Large intestine (tissue), 3 donors: ENCODE measurements around the gene MN1. TPM values are rescaled to one million over a fixed set of nuclear protein-coding genes. Genes with fewer than 3 reads are reported as not detected.

ENCODE experiments used
- DNase-seq, 2 donors: peaks; one replicate each; pipeline versions ENCODE4 v3.0.0 to v3.0.0-alpha.2; 2013
- H3K27ac ChIP-seq: one replicate; pipeline ENCODE4 v1.5.1; 2013; ENCODE audit warnings: low read length
- H3K27me3 ChIP-seq: 2 replicates; pipeline ENCODE4 v1.6.1; 2013; ENCODE audit warnings: low read length; ENCODE audit not compliant: control insufficient read depth, insufficient read depth
- H3K36me3 ChIP-seq: 2 replicates; pipeline ENCODE4 v1.6.1; 2013; ENCODE audit warnings: low read length; ENCODE audit not compliant: control insufficient read depth, insufficient read depth
- H3K4me1 ChIP-seq: one replicate; pipeline ENCODE4 v1.6.1; 2013; ENCODE audit warnings: low read length; ENCODE audit not compliant: control insufficient read depth, insufficient read depth
- H3K4me3 ChIP-seq: one replicate; pipeline ENCODE4 v1.5.1; 2013; ENCODE audit warnings: low read length
- H3K9me3 ChIP-seq: one replicate; pipeline ENCODE4 v1.6.1; 2013; ENCODE audit warnings: mild to moderate bottlenecking, low read depth, low read length, moderate library complexity; ENCODE audit not compliant: control insufficient read depth
- WGBS: methylation state at CpG from one replicate; pipeline ENCODE4 v1.1.5; 2013; ENCODE audit warnings: low lambda C conversion rate; ENCODE audit not compliant: insufficient coverage; 5-methylcytosine and 5-hydroxymethylcytosine counted together
- polyA plus RNA-seq: library from polyadenylated mRNA; unstranded; fragments of 120-200 nt; gene quantifications from one replicate; pipeline ENCODE4 v1.2.1, GENCODE V29; 2013

The MN1 gene
- polyA plus RNA-seq, 1 donor: 5.8 TPM

- Histone ChIP-seq H3K36me3 (no peaks in the 10 kb centered on the region), H3K4me3 (no peak overlapping the region), H3K27ac (no peak overlapping the region), H3K9me3 (no peaks in the 10 kb centered on the region), H3K27me3 (peaks cover 4% of the 10 kb centered on the region), H3K4me1 (peaks cover 8% of the 10 kb centered on the region)
- 17% methylated on average over 1 of the region's 17 CpGs for WGBS
- DNase-seq: no peak
Measured at GRCh38 chr22:27809700-27810608, 8.4 kb upstream of the MN1 start.

- DNase-seq: peak in 1 of 2 donors; percentile 56
Measured at GRCh38 chr22:27809226-27809603, 7.7 kb upstream of the MN1 start.

GRCh38 chr22:27808451-27809225 is 7.1 kb upstream of the MN1 start:
- H3K4me3 ChIP-seq: no peak overlapping the region
- no CpG with 5 or more reads among the region's 18 CpGs for WGBS
- no peak for DNase-seq
- no peak overlapping the region for H3K27ac ChIP-seq
- peaks cover 4% of the 10 kb centered on the region for H3K9me3 ChIP-seq
- peaks cover 20% of the 10 kb centered on the region for H3K4me1 ChIP-seq
- peaks cover 4% of the 10 kb centered on the region for H3K27me3 ChIP-seq
- no peaks in the 10 kb centered on the region for H3K36me3 ChIP-seq

More at GRCh38 chr22:27809226-27809603, 7.7 kb upstream of the MN1 start:
- H3K27ac ChIP-seq: no peak overlapping the region
- H3K9me3 ChIP-seq: peaks cover 4% of the 10 kb centered on the region
- H3K27me3 ChIP-seq: peaks cover 4% of the 10 kb centered on the region
- no peak overlapping the region for H3K4me3 ChIP-seq
- no CpG with 5 or more reads among the region's 5 CpGs for WGBS
- H3K4me1 ChIP-seq: peaks cover 14% of the 10 kb centered on the region
- H3K36me3 ChIP-seq: no peaks in the 10 kb centered on the region

- no peak for DNase-seq
- H3K9me3 ChIP-seq: peaks cover 4% of the 10 kb centered on the region
- peaks cover 11% of the 10 kb centered on the region for H3K27me3 ChIP-seq
- WGBS: no CpG with 5 or more reads among the region's 7 CpGs
- H3K36me3 ChIP-seq: no peaks in the 10 kb centered on the region
- no peak overlapping the region for H3K27ac ChIP-seq
- H3K4me3 ChIP-seq: no peak overlapping the region
- peaks cover 32% of the 10 kb centered on the region for H3K4me1 ChIP-seq
Measured at GRCh38 chr22:27805841-27806240, 4.3 kb upstream of the MN1 start.

GRCh38 chr22:27804470-27805297 is 3.1 kb upstream of the MN1 start:
- Histone ChIP-seq H3K4me1 (peaks cover 35% of the 10 kb centered on the region), H3K27ac (peak overlapping the region; percentile 68), H3K27me3 (peaks cover 20% of the 10 kb centered on the region), H3K4me3 (no peak overlapping the region), H3K36me3 (no peaks in the 10 kb centered on the region), H3K9me3 (peaks cover 12% of the 10 kb centered on the region)
- peak; percentile 68 to 83 for DNase-seq
- no CpG with 5 or more reads among the region's 31 CpGs for WGBS

- H3K4me1 ChIP-seq: peaks cover 39% of the 10 kb centered on the region
- WGBS: no CpG with 5 or more reads among the region's 11 CpGs
- H3K27ac ChIP-seq: peak overlapping the region; percentile 68
- H3K9me3 ChIP-seq: peaks cover 14% of the 10 kb centered on the region
- no peaks in the 10 kb centered on the region for H3K36me3 ChIP-seq
- H3K4me3 ChIP-seq: no peak overlapping the region
- peak; percentile 63 to 84 for DNase-seq
- peaks cover 25% of the 10 kb centered on the region for H3K27me3 ChIP-seq
Measured at GRCh38 chr22:27803841-27804415, 2.4 kb upstream of the MN1 start.

- Histone ChIP-seq H3K4me3 (peak overlapping the region; percentile 72), H3K27ac (peak overlapping the region; percentile 58), H3K9me3 (peaks cover 19% of the 10 kb centered on the region), H3K4me1 (peaks cover 39% of the 10 kb centered on the region), H3K36me3 (no peaks in the 10 kb centered on the region), H3K27me3 (peaks cover 38% of the 10 kb centered on the region)
- peak in 1 of 2 donors; percentile 78 for DNase-seq
- WGBS: no CpG with 5 or more reads among the region's 35 CpGs
Measured at GRCh38 chr22:27802346-27803073, 954 bp upstream of the MN1 start.

- DNase-seq: peak in 1 of 2 donors; percentile 78
- peak overlapping the region; percentile 72 for H3K4me3 ChIP-seq
- no peaks in the 10 kb centered on the region for H3K36me3 ChIP-seq
- peaks cover 28% of the 10 kb centered on the region for H3K9me3 ChIP-seq
- peak overlapping the region; percentile 58 for H3K27ac ChIP-seq
- H3K27me3 ChIP-seq: peaks cover 51% of the 10 kb centered on the region
- H3K4me1 ChIP-seq: peaks cover 39% of the 10 kb centered on the region
- no CpG with 5 or more reads among the region's 58 CpGs for WGBS
Measured at GRCh38 chr22:27801202-27801615, 347 bp downstream of the MN1 start.
